NCI-H1417 (cell line): ENCODE results near the gene STK39.

ENCODE experiments used
- DNase-seq, 3 experiments: peaks; one replicate each; lab custom pipeline; 2025; lab: John Stamatoyannopoulos, UW

STK39 gene

DNA sequence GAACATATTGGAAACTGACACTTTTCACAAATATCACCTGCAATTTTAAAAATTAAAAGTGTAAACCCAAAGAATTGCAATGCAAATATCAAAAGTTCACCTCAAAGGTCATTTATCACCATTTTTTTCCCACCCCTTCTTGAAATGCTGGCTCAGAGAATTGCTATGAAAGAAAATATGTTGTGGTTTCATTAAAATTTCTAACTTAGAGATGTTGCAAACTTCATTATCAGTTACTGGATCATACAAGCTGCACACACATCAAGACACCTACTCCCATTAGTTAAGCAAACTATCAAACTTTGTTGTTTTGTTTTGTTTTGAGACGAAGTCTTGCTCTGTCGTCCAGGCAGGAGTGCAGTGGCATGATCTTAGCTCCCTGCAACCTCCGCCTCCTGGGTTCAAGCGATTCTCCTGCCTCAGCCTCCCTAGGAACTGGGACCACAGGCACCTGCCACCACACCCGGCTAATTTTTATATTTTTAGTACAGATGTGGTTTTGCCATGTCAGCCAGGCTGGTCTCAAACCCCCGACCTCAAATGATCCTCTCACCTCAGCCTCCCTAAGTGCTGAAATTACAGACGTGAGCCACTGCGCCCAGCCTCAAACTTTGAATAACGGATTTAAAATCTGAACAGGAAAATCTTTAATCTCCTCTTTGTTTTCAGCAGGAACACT lies 37.0 kb downstream of the STK39 start:
- DNase-seq = no peak

DNA sequence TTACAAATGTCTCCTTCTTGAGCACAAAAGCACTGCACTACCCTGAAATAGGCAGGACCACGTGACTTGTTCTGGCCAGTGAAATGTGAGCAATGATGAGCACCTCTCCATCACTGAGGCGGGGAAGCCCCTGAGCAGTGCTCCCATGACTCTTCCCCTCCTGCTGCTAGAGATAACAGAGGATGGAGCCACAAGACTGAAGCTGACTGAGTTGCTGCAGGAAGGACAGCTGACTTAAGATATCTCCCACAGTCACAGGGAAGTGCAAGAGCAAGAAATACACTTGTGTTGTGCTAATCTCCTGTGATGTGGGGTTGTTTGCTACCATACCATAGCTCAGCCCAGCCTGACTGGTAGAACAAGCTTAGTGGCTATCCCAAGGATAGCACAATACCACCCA lies 38.7 kb downstream of the STK39 start:
- DNase-seq = no peak

DNA sequence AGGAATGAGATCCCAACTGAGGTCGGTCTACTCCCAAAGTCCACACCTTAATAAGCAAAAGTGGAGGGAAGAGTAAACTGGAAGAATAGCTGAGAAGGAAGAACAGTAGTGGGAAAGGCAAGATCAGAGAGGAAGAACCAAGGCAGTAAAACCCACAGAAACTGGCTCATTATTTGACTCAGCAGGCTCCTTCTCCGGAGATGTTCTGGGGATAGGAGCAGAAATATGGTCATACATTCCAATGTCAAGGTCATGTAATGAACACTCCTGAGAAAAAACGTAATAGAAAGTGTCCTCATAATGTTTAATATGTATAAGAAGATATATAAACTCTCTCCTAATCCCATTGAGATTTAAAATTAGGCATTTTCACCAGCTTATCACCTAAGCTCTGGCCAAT lies 39.5 kb downstream of the STK39 start:
- no peak for DNase-seq

DNA sequence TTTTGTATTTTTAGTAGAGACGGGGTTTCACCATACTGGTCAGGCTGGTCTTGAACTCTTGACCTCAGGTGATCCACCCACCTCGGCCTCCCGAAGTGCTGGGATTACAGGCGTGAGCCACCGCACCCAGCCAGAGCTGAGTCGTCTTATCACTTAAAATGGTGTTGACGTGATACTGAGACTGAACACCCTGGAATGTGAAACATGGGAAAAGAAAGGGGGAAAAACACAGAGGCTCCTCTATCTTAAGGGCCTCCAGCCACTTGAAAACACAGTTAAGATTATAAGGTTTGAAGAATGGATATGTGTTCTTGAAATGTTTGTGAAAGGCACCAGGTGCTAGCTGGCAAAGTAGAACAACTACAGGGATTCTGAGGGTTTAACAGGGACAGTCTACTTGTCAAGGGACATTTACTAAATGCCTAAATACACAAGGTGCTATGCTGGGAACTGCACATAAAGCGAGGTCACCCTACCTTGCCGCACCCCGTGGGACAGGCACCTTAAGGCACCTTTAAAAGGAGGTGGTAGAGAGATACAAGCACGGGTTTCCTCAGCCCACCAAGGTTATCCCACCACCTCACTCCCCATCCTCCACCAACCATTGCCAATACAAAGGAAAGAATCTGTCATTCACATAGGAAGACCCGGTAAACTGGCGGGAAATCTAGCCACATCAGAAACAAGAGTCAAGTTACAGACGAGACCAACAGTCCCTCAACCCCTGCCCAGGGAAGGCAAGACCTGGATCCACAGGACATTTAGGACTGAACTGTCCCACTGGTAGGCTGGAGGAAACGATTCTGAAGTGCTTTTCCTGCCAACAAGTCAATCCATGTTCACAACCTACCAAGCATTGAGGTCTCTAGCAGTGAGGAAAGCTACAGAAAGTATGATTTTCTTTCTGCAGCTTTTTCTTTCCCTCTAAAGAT lies 43.4 kb downstream of the STK39 start:
- DNase-seq = no peak

DNA sequence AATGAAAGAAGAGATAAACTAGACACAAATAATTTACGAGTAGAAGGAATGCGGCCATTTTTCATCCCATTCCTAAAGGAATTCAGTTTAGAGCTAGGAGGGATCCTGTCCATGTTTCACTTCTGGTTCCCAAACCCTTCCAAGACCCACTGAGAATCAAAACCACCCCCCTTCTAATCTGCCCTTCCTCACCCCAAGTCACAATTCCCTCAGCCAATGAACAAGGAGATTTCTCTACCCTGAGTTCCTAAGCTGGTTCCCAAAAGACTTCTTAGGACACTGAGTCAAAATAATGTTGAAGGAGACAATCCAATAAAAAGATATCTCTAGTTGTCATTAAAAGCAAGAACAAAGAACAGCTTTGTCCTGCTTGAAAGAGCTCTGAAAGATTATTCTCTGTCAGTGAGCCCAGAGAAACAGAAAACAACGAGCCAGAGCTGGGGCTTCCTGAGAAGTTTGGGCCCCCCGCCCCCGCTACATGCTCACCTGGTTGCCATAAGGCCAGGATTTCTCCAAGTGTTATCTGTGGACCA lies 45.7 kb downstream of the STK39 start:
- DNase-seq = no peak

DNA sequence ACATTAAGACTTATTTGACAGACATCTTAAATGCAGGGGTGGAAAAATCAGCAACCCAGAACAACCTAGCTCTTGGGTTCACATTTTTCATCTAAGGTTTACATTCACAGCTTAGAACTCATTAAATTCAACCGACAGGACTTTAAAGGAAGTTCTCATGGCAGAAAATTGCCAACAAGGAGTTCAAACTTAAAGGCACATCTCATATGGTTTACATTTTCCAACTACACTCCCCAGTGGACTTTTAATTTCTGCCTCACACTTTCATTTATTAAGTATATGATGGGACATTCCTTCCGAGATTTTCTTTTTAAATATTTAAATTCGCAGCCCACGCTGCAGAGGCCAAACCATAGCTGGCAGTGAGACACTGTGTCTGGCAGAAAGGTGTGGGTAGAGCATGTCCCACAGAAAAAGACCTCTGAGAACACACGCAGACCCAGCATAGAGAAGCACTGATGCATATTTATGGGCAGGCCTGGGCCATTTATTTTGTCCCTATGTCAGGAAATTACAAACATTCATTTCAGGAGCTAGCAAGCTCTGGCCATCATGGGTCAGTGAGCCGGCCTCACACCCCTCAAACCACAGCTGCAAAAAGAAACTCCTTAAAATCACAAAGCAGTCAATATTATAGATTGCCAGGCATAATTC lies 46.3 kb downstream of the STK39 start:
- no peak for DNase-seq

DNA sequence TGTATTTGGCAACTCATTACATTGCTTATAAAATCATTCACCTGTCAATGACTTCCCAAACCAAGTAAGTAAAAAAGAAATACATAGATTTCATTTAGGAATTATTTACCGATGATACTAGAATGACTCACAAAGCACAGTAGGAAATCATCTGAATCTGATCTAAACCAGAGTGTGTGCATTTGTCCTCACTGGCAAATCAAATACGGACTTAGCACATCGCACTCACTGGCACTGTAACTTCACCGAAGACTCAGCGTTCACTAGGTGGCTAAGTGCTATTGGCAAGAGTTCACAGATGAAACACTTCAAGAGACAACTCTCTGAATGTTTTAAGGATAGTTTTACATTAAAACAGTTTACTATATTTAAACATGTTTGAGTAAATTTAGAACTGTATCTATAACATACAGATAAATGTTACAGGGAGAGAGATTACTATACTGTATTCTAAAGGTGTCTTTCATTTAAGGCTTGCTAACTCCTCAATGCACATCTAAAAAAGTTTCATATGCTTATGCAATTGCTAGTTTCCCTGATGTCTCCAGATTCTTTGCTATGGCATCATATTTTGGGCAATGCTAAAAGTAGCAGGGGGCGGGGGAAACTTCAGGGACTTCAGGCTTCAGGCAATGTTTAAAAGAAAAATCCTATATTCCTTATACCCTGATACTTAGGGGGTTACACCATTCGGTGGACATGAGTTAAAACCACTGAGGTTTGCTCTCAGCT lies 48.8 kb downstream of the STK39 start:
- DNase-seq = no peak

DNA sequence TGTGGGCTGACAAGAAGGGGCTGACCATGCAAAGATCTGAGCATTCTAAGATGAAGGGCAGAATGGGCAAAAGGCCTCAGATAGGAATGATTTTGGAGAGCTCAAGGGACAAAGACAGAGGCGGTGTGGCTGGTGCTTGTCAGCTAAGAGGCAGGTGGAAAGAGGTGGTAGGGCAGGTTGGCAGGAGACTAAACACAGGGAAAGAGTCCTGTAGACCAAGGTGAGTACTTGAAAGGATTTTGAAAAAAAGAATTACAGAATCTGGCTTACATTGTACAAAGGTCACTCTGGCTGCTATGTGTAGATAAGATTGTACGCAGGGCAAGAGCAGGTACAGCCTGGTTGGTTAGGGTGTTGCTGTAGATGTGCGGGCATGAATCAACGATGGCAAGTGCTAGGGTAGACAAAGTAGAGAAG lies 50.6 kb downstream of the STK39 start:
- DNase-seq = no peak

DNA sequence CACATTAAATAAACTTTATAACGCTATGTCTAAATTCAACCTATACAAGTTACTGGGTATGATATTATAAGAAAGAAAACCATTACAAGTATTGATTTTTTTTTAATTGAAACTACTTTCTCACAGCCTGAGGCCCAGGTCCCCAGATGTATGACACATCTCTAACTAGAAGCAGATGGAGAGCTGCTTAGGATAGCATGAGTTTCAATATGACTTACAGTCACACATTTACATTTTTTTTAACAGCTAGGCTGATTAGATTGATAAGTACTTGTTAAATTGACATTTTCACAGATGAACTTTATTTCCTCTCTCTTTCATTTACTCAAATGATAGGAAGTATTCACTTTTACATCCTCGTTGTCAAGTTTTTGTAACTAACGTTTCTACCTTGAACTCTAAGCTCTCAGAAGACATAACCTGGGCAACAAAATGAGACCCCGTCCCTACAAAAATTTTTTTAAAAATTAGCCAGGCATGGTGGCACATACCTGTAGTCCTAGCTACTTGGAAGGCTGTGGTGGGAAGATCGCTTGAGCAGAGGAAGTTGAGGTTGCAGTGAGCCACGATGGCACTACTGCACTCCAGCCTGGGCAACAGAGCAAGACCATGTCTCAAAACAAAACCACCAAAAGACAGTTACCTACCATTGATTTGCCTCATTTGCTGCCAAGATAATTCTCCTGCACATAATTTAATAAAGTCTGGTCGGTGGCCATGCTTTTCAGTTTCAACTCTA lies 52.4 kb downstream of the STK39 start:
- DNase-seq = no peak

DNA sequence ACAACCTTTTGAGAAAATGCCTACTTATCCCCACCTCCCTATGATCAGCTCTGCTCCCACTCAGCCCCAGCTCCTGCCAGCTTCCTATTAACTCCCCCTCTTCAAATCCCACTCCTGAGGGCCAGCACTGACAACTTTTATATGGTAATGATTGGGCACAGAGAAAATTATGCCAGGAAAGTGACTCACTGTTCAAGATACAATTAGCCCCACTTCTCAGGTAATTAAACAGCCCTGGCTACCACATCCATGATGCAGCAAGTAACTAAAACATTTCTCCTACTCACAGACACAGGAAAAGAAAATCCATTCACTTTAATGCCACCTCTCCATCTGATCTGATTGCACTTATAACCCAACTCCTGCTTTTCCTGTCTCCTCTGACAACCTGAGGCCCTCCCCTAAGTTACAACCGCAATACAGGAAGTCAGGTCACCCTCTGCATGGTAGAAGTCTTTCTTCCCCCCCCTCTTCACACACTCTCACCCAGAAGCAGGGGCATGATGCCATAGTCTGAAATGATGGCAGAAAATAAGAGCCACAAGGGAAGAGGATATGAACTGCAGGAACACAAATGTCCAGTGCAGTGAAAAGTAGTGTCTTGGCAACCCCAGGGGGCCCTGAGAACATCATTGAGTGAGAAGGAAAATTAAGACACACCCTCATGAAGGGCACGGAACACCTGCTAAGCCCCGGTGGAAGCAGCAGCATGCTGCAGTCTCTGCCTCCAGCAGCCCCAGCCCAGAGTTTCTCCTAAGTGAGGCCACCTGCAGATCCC lies 54.4 kb downstream of the STK39 start:
- DNase-seq = peak; percentile 22 to 64 (median 37)

DNA sequence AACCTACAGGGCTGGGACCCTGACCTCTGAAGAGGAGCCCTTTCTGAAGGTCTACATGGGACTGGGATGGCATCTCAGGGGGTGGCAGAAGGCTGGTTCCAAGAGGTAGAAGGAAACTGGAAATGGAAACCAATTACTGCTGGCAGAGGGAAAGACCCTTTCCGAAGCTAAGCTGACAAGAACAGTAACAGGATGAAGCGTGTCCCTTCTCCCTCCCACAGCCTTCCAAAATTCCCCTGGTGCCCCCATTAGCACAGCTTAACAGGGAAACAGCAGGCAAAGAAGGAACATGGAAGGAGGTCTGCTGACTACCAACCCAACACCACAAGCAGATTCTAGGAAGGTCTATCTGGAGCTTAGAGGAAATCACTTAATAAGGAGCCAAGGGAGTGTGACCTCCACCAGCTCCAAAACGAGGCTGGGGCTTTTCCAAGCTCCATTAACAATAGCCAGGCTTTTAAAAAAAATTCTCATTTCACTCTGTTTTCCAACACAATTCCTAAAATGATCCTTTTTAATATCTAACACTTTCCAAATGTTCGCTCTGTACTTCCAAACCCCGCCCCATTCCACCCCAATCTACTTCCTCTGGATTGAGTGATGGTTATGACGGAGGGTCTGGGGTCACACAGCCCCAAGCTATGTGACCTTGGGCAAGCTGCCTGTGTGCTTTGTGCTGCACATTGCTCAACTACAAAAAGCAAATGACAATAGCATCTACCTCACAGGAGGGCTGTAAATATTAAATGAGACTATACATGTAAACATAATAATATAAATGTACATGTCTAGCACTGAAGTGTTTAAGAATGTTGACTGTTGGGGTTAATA lies 55.2 kb downstream of the STK39 start:
- no peak for DNase-seq

DNA sequence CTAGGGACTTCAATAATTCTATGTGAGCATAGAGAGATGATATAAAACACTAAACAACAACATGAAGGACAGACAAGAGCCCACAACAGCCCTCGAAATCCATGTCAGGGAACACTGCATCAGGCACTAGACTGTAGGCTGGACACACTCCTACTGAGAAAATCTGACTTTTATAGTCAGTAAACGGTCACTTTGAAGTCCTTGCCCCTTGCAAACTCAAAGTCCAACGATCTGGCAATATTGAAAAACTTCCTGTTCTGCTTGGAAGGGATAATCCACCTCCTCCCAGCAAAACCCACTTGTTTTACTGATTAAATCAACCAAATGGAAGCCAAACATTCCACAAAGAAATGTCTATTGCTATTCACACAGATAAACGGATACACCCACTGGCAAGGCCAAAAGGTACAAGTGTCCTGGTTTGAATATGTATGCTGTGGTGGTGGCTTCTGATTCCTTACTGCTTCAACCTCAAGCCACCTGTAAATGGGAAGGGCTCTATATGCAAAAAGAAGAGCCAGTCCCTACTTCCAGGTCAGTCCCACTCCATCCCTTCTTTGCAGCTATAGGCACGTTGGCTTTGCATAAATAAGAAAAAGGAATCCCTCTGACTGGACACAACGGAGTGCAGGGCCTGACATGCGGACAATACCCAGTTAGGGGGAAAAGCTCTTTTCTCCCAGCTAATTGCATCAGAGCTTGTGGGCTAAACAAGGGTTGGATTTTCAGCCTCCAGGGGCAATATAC lies 56.6 kb downstream of the STK39 start:
- DNase-seq = no peak

DNA sequence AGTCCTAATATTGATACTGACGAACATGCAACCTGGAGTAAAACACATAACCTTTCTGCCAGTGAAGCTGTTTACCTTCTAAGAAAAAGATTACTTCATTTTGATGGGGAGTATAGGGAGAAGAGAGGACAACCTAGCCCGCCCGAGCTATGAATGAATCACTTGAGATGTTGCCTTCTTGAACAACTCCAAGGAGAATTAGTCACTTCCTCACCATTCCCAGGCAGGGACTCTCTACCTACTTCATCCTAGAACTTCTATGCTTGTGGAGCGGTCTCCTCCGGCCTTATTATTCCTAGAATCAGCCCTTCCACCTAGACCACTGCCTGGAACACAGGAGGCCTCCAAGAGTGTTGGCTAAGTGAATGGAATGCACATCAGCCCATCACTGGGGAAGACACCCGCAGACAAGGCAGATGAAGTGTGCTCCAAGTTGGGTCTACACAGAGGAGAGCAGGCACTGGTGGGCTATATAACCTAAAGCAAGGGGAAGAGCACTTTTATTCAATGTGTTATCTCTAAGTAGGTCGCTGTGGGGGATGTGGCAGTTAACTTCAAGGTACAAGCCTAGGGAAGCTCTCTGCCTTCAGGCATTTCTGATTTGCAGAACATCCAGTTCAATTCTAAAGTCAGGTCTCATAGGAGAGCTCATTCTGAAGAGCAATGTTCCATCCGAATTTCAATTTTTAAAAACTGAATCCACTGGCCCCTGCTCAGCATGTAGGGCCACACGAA lies 57.4 kb downstream of the STK39 start:
- no peak for DNase-seq

DNA sequence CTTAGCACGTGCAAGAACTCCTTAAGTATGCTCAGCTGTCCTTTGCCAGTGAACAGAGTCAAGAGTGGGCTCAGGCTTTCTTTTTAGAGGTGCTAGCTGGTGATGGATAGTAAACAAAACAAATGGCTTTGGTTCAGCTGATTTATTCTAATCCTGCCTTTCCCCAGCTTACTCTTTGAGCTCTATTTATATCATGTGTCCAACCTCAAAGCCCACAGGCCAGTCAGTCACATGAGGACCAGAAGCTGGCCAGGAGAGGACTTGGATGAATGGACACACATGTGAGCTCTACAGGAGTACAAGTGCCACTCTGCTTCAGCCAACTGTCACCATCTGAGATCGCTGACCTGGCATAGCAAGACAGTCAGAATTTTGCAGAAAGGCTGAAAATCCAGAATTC lies 59.4 kb downstream of the STK39 start:
- no peak for DNase-seq

DNA sequence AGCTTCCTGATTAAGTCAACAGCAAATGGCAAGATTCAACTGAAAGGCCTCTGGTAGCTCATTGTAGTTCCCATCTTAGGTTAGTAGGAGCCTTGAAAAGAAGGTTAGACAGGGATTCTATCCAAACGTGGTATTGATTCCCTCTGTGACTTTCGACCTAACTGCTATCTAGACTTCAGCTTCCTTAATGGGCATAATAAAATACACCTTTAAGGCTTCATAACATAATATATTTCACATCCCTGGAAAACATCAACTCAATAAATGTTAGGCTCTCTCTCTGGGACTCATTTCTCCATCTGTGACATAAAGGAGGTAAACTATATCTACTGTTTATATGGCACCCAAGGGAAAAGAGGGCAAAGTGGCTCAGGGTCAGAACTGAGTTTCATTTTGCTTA lies 60.9 kb downstream of the STK39 start:
- DNase-seq = no peak

DNA sequence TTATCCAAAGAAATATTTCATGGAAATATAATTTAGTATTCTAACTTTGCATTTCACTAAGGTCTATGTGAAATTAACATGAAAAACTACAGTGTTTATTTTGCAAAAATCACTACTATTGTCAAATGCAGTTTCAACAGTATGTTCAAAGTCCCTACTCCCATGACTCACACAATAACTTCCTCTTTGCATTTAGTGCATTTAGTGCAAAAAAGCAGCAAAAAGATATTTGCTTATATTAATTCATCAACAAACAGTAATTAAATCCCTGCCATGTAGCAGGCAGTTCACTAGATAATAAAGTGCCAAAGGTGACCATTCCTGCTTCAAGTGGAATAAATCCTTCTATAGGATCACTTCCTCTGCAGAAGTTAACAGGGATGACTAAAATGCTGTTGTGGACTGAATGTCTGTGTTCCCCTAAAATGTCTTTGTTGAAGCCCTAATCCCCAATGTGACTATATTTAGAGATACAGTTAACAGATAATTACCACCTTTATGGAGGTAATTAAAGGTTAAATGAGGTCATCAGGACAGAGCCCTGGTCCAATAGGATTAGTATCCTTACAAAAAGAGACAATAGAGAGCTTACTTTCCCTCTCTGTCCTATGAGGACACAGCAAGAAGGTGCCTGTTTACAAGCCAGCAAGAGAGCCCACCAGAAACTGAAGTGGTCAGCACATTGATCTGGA lies 61.7 kb downstream of the STK39 start:
- peak in 1 of 3 experiments; percentile 41 for DNase-seq
